ENCODE data around the gene TEDDM1.

DNA sequence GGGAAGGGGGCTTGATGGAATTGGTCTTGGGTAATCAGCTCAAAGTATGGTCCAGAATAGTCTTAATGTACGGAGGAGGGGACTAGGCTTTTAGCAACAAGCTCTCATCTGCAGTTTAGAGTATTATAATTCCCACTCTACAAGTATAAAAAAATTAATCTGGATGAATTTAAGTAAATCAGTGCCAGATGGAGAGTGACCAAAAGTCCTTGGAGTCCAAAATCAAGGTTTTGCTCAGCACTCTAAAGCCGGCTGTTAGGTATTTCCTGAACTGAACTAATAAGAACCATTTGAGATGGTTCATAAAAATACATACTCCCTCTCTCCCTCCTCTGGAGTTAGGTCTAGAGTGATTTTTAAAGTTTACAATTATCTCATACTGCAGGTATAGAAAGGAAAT, 32.5 kb downstream of the TEDDM1 start:
- TF ChIP-seq, protein P1, sequence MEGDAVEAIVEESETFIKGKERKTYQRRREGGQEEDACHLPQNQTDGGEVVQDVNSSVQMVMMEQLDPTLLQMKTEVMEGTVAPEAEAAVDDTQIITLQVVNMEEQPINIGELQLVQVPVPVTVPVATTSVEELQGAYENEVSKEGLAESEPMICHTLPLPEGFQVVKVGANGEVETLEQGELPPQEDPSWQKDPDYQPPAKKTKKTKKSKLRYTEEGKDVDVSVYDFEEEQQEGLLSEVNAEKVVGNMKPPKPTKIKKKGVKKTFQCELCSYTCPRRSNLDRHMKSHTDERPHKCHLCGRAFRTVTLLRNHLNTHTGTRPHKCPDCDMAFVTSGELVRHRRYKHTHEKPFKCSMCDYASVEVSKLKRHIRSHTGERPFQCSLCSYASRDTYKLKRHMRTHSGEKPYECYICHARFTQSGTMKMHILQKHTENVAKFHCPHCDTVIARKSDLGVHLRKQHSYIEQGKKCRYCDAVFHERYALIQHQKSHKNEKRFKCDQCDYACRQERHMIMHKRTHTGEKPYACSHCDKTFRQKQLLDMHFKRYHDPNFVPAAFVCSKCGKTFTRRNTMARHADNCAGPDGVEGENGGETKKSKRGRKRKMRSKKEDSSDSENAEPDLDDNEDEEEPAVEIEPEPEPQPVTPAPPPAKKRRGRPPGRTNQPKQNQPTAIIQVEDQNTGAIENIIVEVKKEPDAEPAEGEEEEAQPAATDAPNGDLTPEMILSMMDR (IDR thresholded peaks at IDR 0.05), result no peak
- no peak for TF ChIP-seq EP300 (IDR thresholded peaks at IDR 0.05)
